Neural cell (in vitro differentiated cells): Measurements from ENCODE around the gene CEP89. TPM values are rescaled to one million over a fixed set of nuclear protein-coding genes. Genes with fewer than 3 reads are reported as not detected.
"Not testable (repeated sequence)": the region's sequence is repeated elsewhere in the genome, so short reads cannot be mapped to it uniquely, and the experiment has no call there.

Experiments used
- H2AFZ ChIP-seq: fragments of 200-600, 300-800 bp; sonication (generic), shearing (Covaris generic); 2 replicates; pipeline ENCODE4 v1.6.0; 2014; ENCODE audit warnings: low read depth, mild to moderate bottlenecking, antibody characterized with exemption, low read length, moderate library complexity
- H3F3A ChIP-seq: fragments of 200-600 bp; shearing (Covaris generic); 2 replicates; pipeline ENCODE4 v1.6.1; 2016; ENCODE audit warnings: mild to moderate bottlenecking, moderate library complexity, mixed read lengths, antibody characterized with exemption, low read length; ENCODE audit not compliant: insufficient read depth, poor library complexity, severe bottlenecking
- H3K27ac ChIP-seq: fragments of 200-600, 300-800 bp; sonication (generic), shearing (Covaris generic); 2 replicates; pipeline ENCODE4 v1.5.1; 2014; ENCODE audit warnings: mild to moderate bottlenecking, low read length, moderate library complexity
- H3K27me3 ChIP-seq: fragments of 300-800, 200-600 bp; sonication (generic), shearing (Covaris generic); 2 replicates; pipeline ENCODE4 v1.6.0; 2014; ENCODE audit warnings: mild to moderate bottlenecking, low read depth, low read length, moderate library complexity; ENCODE audit not compliant: insufficient read depth
- H3K36me3 ChIP-seq: fragments of 300-800, 200-600 bp; sonication (generic), shearing (Covaris generic); 2 replicates; pipeline ENCODE4 v1.5.1; 2014; ENCODE audit warnings: mild to moderate bottlenecking, antibody characterized with exemption, low read length, moderate library complexity; ENCODE audit not compliant: insufficient read depth
- H3K4me2 ChIP-seq: fragments of 300-800, 200-600 bp; sonication (generic), shearing (Covaris generic); 2 replicates; pipeline ENCODE4 v1.6.0; 2014; ENCODE audit warnings: mild to moderate bottlenecking, low read length
- H3K4me3 ChIP-seq: fragments of 300-800, 200-600 bp; sonication (generic), shearing (Covaris generic); 2 replicates; pipeline ENCODE4 v1.5.1; 2014; ENCODE audit warnings: mild to moderate bottlenecking, low read length, moderate library complexity
- H3K79me2 ChIP-seq: fragments of 200-600 bp; shearing (Covaris generic); replicated peaks from 2 replicates; pipeline ENCODE4 v1.6.0; 2014; ENCODE audit warnings: mild to moderate bottlenecking, low read length, moderate library complexity; ENCODE audit not compliant: insufficient read depth
- H3K9ac ChIP-seq: fragments of 300-800, 200-600 bp; sonication (generic), shearing (Covaris generic); 2 replicates; pipeline ENCODE4 v1.6.1; 2016; ENCODE audit warnings: mild to moderate bottlenecking, low read length, mixed read lengths
- H3K9me2 ChIP-seq: fragments of 200-600 bp; shearing (Covaris generic); 2 replicates; pipeline ENCODE4 v1.6.1; 2016; ENCODE audit warnings: mild to moderate bottlenecking, low read length, mixed read lengths; ENCODE audit not compliant: insufficient read depth
- H3K9me3 ChIP-seq: fragments of 200-600, 300-800 bp; sonication (generic), shearing (Covaris generic); 2 replicates; pipeline ENCODE4 v1.6.1; 2016; ENCODE audit warnings: mild to moderate bottlenecking, mixed run types, low read length, moderate library complexity, mixed read lengths
- H4K20me1 ChIP-seq: fragments of 200-600 bp; shearing (Covaris generic); 2 replicates; pipeline ENCODE4 v1.6.1; 2016; ENCODE audit warnings: mild to moderate bottlenecking, mixed run types; ENCODE audit not compliant: insufficient read depth
- EP300 ChIP-seq: fragments of 450-650 bp; conservative IDR thresholded peaks from 2 replicates; pipeline ENCODE4 v1.6.1; 2014; ENCODE audit warnings: antibody characterized with exemption, mild to moderate bottlenecking, moderate library complexity; ENCODE audit not compliant: poor library complexity, severe bottlenecking
- EZH2 ChIP-seq: fragments of 200-600, 300-800 bp; shearing (Covaris generic), sonication (generic); IDR thresholded peaks from 2 replicates; pipeline ENCODE4 v1.6.1; 2014; ENCODE audit warnings: antibody characterized with exemption, low read length, borderline replicate concordance, mild to moderate bottlenecking; ENCODE audit not compliant: insufficient read depth, poor library complexity, severe bottlenecking
- MXI1 ChIP-seq: fragments of 450-650 bp; conservative IDR thresholded peaks from 2 replicates; pipeline ENCODE4 v1.6.1; 2014; ENCODE audit warnings: antibody characterized with exemption, mild to moderate bottlenecking; ENCODE audit not compliant: poor library complexity, severe bottlenecking
- POLR2AphosphoS5 ChIP-seq: IDR thresholded peaks from 2 replicates; pipeline ENCODE4 v1.6.1; 2012
- RAD21 ChIP-seq: fragments of 450-650 bp; conservative IDR thresholded peaks from 2 replicates; pipeline ENCODE4 v1.6.1; 2014; ENCODE audit warnings: antibody characterized with exemption, mild to moderate bottlenecking, moderate library complexity
- TAF1 ChIP-seq: IDR thresholded peaks from 2 replicates; pipeline ENCODE4 v1.6.1; 2012; ENCODE audit warnings: low read depth
- polyA plus RNA-seq: library from polyadenylated mRNA; depleted of rRNA; stranded (reverse); fragments of >200 nt; gene quantifications from 2 replicates; pipeline ENCODE4 v1.2.3, GENCODE V29; 2014
- TF ChIP-seq, protein P1 (sequence below): fragments of 450-650 bp; IDR thresholded peaks from 2 replicates; pipeline ENCODE4 v1.5.1; 2014; ENCODE audit warnings: antibody characterized with exemption, mild to moderate bottlenecking, moderate library complexity; ENCODE audit not compliant: poor library complexity, severe bottlenecking

CEP89 gene
- polyA plus RNA-seq, 1 donor from 2014 or later = 24.1 TPM

GRCh38 chr19:32858155-32858554, 113.6 kb downstream of the CEP89 start:
- no peak for TF ChIP-seq EZH2
- TF ChIP-seq, protein P1, sequence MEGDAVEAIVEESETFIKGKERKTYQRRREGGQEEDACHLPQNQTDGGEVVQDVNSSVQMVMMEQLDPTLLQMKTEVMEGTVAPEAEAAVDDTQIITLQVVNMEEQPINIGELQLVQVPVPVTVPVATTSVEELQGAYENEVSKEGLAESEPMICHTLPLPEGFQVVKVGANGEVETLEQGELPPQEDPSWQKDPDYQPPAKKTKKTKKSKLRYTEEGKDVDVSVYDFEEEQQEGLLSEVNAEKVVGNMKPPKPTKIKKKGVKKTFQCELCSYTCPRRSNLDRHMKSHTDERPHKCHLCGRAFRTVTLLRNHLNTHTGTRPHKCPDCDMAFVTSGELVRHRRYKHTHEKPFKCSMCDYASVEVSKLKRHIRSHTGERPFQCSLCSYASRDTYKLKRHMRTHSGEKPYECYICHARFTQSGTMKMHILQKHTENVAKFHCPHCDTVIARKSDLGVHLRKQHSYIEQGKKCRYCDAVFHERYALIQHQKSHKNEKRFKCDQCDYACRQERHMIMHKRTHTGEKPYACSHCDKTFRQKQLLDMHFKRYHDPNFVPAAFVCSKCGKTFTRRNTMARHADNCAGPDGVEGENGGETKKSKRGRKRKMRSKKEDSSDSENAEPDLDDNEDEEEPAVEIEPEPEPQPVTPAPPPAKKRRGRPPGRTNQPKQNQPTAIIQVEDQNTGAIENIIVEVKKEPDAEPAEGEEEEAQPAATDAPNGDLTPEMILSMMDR = no peak
- no peak for TF ChIP-seq EP300
- H3K4me2 ChIP-seq = no peak overlapping the region

DNA sequence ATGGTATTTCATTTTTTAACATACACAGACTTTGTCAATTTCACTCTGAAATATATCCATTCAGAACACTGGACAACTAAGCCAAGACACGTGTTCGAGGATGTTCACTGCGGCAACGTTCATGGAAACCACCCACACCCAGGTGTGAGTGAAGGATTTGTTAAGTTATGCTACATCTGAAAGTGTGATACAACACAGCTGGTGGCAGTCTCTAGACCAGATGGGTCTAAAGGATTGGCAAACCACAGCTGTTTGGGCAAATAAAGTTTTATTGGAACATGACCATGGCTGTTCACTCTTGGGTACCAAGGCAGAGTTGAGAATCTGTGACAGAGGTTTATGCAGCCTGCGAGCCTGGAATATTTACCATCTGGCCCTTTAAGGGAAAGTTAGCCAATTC, 114.2 kb downstream of the CEP89 start:
- Histone ChIP-seq H3K79me2 (no peaks in the 10 kb centered on the region), H4K20me1 (no peaks in the 10 kb centered on the region), H3K9me2 (no peaks in the 10 kb centered on the region), H3K27ac (no peak overlapping the region), H3K9ac (no peak overlapping the region), H2AFZ (no peak overlapping the region), H3K27me3 (no peaks in the 10 kb centered on the region), H3K4me3 (no peak overlapping the region), H3K9me3 (no peaks in the 10 kb centered on the region), H3K4me2 (no peak overlapping the region), H3F3A (no peaks in the 10 kb centered on the region), H3K36me3 (no peaks in the 10 kb centered on the region)
- no peak for TF ChIP-seq RAD21
- TF ChIP-seq, protein P1 = no peak
- TF ChIP-seq TAF1 = no peak
- TF ChIP-seq EZH2 = no peak
- no peak for TF ChIP-seq POLR2AphosphoS5
- TF ChIP-seq MXI1 = no peak

More at GRCh38 chr19:32858155-32858554, 113.6 kb downstream of the CEP89 start:
- no peaks in the 10 kb centered on the region for H3K36me3 ChIP-seq
- H3K27me3 ChIP-seq = no peaks in the 10 kb centered on the region
- H3K27ac ChIP-seq = no peak overlapping the region
- no peaks in the 10 kb centered on the region for H3F3A ChIP-seq
- H3K9ac ChIP-seq = no peak overlapping the region
- no peaks in the 10 kb centered on the region for H3K79me2 ChIP-seq
- no peaks in the 10 kb centered on the region for H3K9me3 ChIP-seq
- no peaks in the 10 kb centered on the region for H3K9me2 ChIP-seq
- no peaks in the 10 kb centered on the region for H4K20me1 ChIP-seq
- H3K4me3 ChIP-seq = no peak overlapping the region
- no peak overlapping the region for H2AFZ ChIP-seq

DNA sequence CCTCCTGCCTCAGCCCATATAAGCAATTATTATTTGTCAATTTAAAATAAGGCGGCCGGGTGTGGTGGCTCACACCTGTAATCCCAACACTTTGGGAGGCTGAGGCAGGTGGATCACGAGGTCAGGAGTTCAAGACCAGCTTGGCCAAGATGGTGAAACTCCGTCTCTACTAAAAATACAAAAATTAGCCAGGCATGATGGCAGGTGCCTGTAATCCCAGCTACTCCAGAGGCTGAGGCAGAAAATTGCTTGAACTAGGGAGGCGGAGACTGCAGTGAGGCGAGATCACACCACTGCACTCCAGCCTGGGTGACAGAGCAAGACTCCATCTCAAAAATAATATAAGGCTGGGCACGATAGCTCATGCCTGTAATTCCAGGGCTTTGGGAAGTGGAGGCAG, 114.9 kb downstream of the CEP89 start:
- H2AFZ ChIP-seq, H3K9me3 ChIP-seq, H3F3A ChIP-seq, H3K9ac ChIP-seq, H4K20me1 ChIP-seq, H3K4me3 ChIP-seq, H3K79me2 ChIP-seq, H3K27me3 ChIP-seq, H3K27ac ChIP-seq, H3K9me2 ChIP-seq, H3K36me3 ChIP-seq, H3K4me2 ChIP-seq: not testable (repeated sequence)
